ENCODE results near the gene SLC15A1. TPM values are rescaled to one million over a fixed set of nuclear protein-coding genes. Genes with fewer than 3 reads are reported as not detected.

The SLC15A1 gene
- total and polyA plus RNA-seq, 12 donors: 0.01 TPM; not detected in 11

- DNase-seq (no peak), ATAC-seq (no peak)
- H3K27me3 ChIP-seq: no peaks in the 10 kb centered on the region
- no peaks in the 10 kb centered on the region for H3K36me3 ChIP-seq
- peaks cover 0 to 19% (median 0%) of the 10 kb centered on the region in 11 donors for H3K9me3 ChIP-seq
- no peak overlapping the region for H3K4me3 ChIP-seq
- no peak overlapping the region for H3K27ac ChIP-seq
- H3K4me1 ChIP-seq: no peaks in the 10 kb centered on the region
- no peak for TF ChIP-seq CTCF (IDR thresholded peaks at IDR 0.05)
- intact Hi-C loops (cut with DNase I): no loop called here
- WGBS, 2 donors: 88 to 91% methylated on average over 8 of the region's 8 CpGs
Observed at GRCh38 chr13:98740131-98740530, 12.3 kb downstream of the SLC15A1 start.

GRCh38 chr13:98738993-98739392 lies 13.5 kb downstream of the SLC15A1 start:
- no peak for ATAC-seq
- DNase-seq: no peak
- no peaks in the 10 kb centered on the region for H3K27me3 ChIP-seq
- WGBS, 2 donors: 97 to 100% methylated on average over 1 of the region's 1 CpG
- H3K27ac ChIP-seq: no peak overlapping the region
- H3K4me1 ChIP-seq: no peaks in the 10 kb centered on the region
- no peak overlapping the region for H3K4me3 ChIP-seq
- no peak for TF ChIP-seq CTCF (IDR thresholded peaks at IDR 0.05)
- intact Hi-C loops (cut with DNase I): no loop called here
- no peaks in the 10 kb centered on the region for H3K36me3 ChIP-seq
- H3K9me3 ChIP-seq: peaks cover 0 to 19% (median 0%) of the 10 kb centered on the region in 11 donors

DNA sequence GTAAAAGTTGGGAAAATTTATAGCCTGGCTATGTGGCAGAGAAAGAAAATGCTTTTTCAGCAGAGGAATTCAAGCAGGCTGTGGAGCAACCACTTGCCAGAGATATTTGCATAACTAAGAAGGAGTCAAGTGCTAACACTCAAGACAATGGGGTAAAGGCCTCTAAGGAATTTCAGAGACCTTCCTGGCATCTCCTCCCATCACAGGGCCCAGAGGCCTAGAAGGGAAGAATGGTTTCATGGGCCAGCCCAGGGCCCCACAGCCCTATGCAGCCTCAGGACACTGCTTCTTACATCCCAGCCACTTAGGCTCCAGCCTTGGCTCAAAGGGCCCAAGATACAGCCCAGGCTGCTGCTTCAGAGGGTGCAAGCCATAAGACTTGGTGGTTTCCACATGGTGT lies 14.3 kb downstream of the SLC15A1 start:
- H3K4me1 ChIP-seq: no peaks in the 10 kb centered on the region
- H3K27me3 ChIP-seq: no peaks in the 10 kb centered on the region
- ATAC-seq (no peak), DNase-seq (no peak)
- H3K4me3 ChIP-seq: no peak overlapping the region
- peaks cover 0 to 19% (median 0%) of the 10 kb centered on the region in 11 donors for H3K9me3 ChIP-seq
- intact Hi-C loops (cut with DNase I): no loop called here
- no peak overlapping the region for H3K27ac ChIP-seq
- no peaks in the 10 kb centered on the region for H3K36me3 ChIP-seq
- no peak for TF ChIP-seq CTCF (IDR thresholded peaks at IDR 0.05)

GRCh38 chr13:98731925-98732324 lies 20.5 kb downstream of the SLC15A1 start:
- no peak for ATAC-seq
- H3K36me3 ChIP-seq: no peaks in the 10 kb centered on the region
- no peak for TF ChIP-seq CTCF (IDR thresholded peaks at IDR 0.05)
- H3K27me3 ChIP-seq: no peaks in the 10 kb centered on the region
- peaks cover 0 to 8% (median 0%) of the 10 kb centered on the region in 11 donors for H3K9me3 ChIP-seq
- no peaks in the 10 kb centered on the region for H3K4me1 ChIP-seq
- H3K27ac ChIP-seq: no peak overlapping the region
- no peak overlapping the region for H3K4me3 ChIP-seq
- no peak for DNase-seq
- WGBS, 2 donors: 38 to 47% methylated on average over 3 of the region's 3 CpGs
- intact Hi-C loops (cut with DNase I): no loop called here
